ENCODE results near the gene TGM5.

GRCh38 chr15:43193710-43194109 lies 73.0 kb downstream of the TGM5 start:
- TF ChIP-seq CTCF (conservative IDR thresholded peaks at IDR 0.05) (no peak), EZH2 (IDR thresholded peaks at IDR 0.05; ENCODE audit: low read depth) (no peak)

Data from PC-9 (cell line).